Lower leg skin (tissue), 4 donors: ENCODE data around the gene SYT1. TPM values are rescaled to one million over a fixed set of nuclear protein-coding genes. Genes with fewer than 3 reads are reported as not detected.

Experiments used
- DNase-seq, 2 donors: peaks; one replicate each; pipeline ENCODE4 v3.0.0-alpha.2; 2019; ENCODE audit warnings: low spot score in 2 of 2
- H3K4me3 ChIP-seq: fragments of 200-600 bp; sonication (generic); 2 replicates; pipeline ENCODE4 v1.5.1; 2017; ENCODE audit warnings: mild to moderate bottlenecking, low read depth; ENCODE audit not compliant: poor library complexity, severe bottlenecking
- POLR2A ChIP-seq, 2 donors: fragments of 450-650 bp; IDR thresholded peaks; one replicate each; pipeline ENCODE4 v1.6.1; 2016 to 2017; ENCODE audit warnings: antibody characterized with exemption in 2 of 2, mild to moderate bottlenecking in 1 of 2, moderate library complexity in 1 of 2
- WGBS, 2 donors: methylation state at CpG; one replicate each; pipeline ENCODE4 v1.1.5; 2018; 5-methylcytosine and 5-hydroxymethylcytosine counted together
- intact Hi-C: fragments of 100-400 bp; cut with DNase I; formaldehyde crosslinking; loops from one replicate; pipeline ENCODE4 v1.15.0; 2023; ENCODE audit warnings: low total_unique reads
- total RNA-seq, 4 donors: library from RNA; depleted of rRNA; stranded (reverse); fragments of >200 nt; gene quantifications; one replicate each; pipeline ENCODE4 v1.1.0, GENCODE V29; 2016
- TF ChIP-seq, protein P1 (sequence below), 3 donors: fragments of 450-650 bp; IDR thresholded peaks; one replicate each; pipeline ENCODE4 v1.5.1; 2016; ENCODE audit warnings: antibody characterized with exemption in 3 of 3, mild to moderate bottlenecking in 3 of 3, moderate library complexity in 2 of 3

SYT1 gene
- total RNA-seq, 4 donors from 2014 or later: 0.15 to 0.49 (median 0.29) TPM

DNA sequence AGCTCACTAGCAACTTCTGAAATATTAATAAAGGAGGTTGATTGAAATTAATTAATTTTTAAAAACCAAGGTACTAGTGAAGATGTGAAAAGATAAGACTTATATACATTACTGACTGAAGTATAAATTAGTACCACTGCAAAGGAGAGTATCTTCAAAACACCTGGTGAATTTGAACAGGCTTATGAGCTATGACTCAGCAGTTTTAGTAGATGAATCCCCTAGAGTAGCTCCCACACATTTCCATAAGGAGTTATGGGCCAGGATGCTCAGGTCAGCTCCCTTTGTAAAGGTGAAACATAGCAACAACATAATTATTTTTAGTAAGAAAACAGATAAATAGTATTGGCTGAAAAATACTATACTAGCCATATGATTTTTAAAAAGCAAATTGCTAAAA lies 218.6 kb downstream of the SYT1 start:
- TF ChIP-seq, protein P1, sequence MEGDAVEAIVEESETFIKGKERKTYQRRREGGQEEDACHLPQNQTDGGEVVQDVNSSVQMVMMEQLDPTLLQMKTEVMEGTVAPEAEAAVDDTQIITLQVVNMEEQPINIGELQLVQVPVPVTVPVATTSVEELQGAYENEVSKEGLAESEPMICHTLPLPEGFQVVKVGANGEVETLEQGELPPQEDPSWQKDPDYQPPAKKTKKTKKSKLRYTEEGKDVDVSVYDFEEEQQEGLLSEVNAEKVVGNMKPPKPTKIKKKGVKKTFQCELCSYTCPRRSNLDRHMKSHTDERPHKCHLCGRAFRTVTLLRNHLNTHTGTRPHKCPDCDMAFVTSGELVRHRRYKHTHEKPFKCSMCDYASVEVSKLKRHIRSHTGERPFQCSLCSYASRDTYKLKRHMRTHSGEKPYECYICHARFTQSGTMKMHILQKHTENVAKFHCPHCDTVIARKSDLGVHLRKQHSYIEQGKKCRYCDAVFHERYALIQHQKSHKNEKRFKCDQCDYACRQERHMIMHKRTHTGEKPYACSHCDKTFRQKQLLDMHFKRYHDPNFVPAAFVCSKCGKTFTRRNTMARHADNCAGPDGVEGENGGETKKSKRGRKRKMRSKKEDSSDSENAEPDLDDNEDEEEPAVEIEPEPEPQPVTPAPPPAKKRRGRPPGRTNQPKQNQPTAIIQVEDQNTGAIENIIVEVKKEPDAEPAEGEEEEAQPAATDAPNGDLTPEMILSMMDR (IDR thresholded peaks at IDR 0.05): no peak
- no peak for TF ChIP-seq POLR2A (IDR thresholded peaks at IDR 0.05)
- intact Hi-C loops: no loop called here
- no peak overlapping the region for H3K4me3 ChIP-seq
- DNase-seq: no peak

DNA sequence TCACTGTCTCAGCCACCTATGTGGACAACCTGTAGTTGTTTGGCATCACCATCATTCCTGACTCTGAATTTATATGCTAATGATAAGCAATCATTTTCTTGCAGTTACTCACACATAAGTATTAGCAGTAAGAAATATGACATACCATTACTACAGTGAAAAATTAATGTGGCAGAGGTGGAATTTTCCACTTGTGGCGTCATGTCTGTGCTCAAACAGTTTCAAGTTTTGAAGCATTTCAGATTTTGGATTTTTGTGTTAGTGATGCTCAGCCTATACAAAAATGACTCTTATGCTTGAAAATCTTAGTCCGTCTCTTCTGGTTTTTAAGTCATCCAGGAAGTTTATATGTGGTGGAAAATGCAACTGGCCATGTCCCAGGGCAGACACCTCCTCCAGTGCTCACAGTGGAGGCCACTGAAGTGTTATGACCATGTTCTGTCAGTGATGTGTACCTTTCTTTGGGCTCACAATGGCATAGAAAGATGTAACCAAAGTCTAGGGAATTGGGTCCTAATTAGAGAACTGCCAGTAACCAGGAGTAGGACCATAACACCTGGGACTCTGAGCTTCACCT lies 220.6 kb downstream of the SYT1 start:
- TF ChIP-seq, protein P1 (IDR thresholded peaks at IDR 0.05): no peak
- no peak for TF ChIP-seq POLR2A (IDR thresholded peaks at IDR 0.05)
- intact Hi-C loops: no loop called here
- no peak for DNase-seq
- no peak overlapping the region for H3K4me3 ChIP-seq
- WGBS, 2 donors: 83 to 87% methylated on average over 2 of the region's 2 CpGs

- TF ChIP-seq, protein P1 (IDR thresholded peaks at IDR 0.05): no peak
- no peak for TF ChIP-seq POLR2A (IDR thresholded peaks at IDR 0.05)
- no peak for DNase-seq
- no peak overlapping the region for H3K4me3 ChIP-seq
- WGBS, 2 donors: 66 to 68% methylated on average over 8 of the region's 8 CpGs
- intact Hi-C loops: no loop called here
Observed at GRCh38 chr12:79086541-79087296, 222.1 kb downstream of the SYT1 start.

DNA sequence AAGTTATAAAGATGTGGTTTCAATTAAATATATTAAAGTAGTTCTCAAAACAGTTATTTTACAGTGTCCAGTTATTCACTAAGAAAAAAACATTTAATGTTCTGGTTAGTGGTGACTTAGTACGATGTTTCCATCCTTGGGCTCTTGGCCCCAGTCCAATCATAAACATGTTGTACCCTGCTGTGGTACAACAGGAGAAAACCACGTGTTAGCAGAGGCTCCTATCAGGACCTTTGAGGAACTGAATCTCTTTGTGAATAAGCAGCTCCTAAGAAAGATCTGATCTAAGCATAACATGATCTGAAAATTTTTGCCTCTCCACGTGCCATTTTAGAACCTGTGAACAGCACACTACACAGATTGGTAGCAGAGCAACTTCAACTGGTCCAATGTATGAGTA lies 234.0 kb downstream of the SYT1 start:
- H3K4me3 ChIP-seq: no peak overlapping the region
- 25 to 30% methylated on average over 3 of the region's 3 CpGs for WGBS, 2 donors
- no peak for TF ChIP-seq POLR2A (IDR thresholded peaks at IDR 0.05)
- TF ChIP-seq, protein P1 (IDR thresholded peaks at IDR 0.05): no peak
- no peak for DNase-seq
- intact Hi-C loops: no loop called here

DNA sequence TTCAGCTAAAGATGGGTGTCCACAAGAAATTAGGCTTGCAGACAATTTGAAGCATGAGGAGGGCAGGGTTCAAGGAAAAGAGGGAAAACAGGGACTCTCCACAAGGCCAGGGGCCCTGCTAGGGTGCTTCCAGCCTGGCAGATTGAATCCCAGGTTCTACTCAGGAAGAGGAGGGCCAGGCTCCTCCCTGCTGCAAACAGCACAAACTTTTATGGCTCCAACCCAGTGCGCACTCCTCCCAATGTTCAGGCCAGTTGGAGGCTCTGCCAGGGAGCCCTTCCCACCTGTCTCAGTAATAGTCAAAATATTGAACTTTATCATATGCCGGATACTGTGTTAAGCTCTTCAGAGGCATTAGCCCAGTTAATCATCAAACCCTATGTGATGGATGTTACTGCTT lies 244.4 kb downstream of the SYT1 start:
- TF ChIP-seq, protein P1 (IDR thresholded peaks at IDR 0.05): no peak
- TF ChIP-seq POLR2A (IDR thresholded peaks at IDR 0.05): no peak
- intact Hi-C loops: no loop called here
- no peak for DNase-seq
- 91 to 96% methylated on average over 2 of the region's 2 CpGs for WGBS, 2 donors
- H3K4me3 ChIP-seq: no peak overlapping the region
